ENCODE results near the gene FOXD3. TPM values are rescaled to one million over a fixed set of nuclear protein-coding genes. Genes with fewer than 3 reads are reported as not detected.
A peak's percentile ranks its signal among the peaks of the same experiment; 100 is the strongest.

The FOXD3 gene
- total and polyA plus RNA-seq, 2 experiments from 2014 or later = not detected

DNA sequence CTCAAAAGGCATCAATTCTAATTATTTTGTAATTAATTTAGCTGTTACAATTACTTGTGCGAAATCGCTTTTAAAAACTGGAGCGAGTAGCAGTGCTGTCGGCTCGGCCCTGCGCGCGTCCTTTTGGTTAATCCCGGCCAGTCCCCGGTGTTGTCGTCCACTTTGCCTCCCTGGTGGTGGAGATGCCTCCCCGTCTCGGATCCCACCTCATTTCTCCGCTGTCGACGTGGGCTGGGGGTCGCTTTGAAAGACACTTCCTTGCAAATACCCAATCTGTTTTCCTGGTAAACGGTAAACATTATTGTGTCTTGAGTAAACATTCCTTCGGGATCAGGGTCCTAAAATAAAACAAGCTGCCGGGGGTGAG lies 3.7 kb downstream of the FOXD3 start:
- no peaks in the 10 kb centered on the region for H3K9me3 ChIP-seq (ENCODE audit: low read depth)
- no peak overlapping the region for H3K4me3 ChIP-seq
- TF ChIP-seq, protein P1, sequence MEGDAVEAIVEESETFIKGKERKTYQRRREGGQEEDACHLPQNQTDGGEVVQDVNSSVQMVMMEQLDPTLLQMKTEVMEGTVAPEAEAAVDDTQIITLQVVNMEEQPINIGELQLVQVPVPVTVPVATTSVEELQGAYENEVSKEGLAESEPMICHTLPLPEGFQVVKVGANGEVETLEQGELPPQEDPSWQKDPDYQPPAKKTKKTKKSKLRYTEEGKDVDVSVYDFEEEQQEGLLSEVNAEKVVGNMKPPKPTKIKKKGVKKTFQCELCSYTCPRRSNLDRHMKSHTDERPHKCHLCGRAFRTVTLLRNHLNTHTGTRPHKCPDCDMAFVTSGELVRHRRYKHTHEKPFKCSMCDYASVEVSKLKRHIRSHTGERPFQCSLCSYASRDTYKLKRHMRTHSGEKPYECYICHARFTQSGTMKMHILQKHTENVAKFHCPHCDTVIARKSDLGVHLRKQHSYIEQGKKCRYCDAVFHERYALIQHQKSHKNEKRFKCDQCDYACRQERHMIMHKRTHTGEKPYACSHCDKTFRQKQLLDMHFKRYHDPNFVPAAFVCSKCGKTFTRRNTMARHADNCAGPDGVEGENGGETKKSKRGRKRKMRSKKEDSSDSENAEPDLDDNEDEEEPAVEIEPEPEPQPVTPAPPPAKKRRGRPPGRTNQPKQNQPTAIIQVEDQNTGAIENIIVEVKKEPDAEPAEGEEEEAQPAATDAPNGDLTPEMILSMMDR (IDR thresholded peaks at IDR 0.05; ENCODE audit: low read depth, low read length) = no peak
- H3K27me3 ChIP-seq = peaks cover 100% of the 10 kb centered on the region
- H3K27ac ChIP-seq = no peak overlapping the region
- no peaks in the 10 kb centered on the region for H3K36me3 ChIP-seq
- DNase-seq (ENCODE audit: low read depth in 1 of 2, low spot score in 1 of 2) = no peak
- H3K4me1 ChIP-seq (ENCODE audit: low read depth) = no peaks in the 10 kb centered on the region

DNA sequence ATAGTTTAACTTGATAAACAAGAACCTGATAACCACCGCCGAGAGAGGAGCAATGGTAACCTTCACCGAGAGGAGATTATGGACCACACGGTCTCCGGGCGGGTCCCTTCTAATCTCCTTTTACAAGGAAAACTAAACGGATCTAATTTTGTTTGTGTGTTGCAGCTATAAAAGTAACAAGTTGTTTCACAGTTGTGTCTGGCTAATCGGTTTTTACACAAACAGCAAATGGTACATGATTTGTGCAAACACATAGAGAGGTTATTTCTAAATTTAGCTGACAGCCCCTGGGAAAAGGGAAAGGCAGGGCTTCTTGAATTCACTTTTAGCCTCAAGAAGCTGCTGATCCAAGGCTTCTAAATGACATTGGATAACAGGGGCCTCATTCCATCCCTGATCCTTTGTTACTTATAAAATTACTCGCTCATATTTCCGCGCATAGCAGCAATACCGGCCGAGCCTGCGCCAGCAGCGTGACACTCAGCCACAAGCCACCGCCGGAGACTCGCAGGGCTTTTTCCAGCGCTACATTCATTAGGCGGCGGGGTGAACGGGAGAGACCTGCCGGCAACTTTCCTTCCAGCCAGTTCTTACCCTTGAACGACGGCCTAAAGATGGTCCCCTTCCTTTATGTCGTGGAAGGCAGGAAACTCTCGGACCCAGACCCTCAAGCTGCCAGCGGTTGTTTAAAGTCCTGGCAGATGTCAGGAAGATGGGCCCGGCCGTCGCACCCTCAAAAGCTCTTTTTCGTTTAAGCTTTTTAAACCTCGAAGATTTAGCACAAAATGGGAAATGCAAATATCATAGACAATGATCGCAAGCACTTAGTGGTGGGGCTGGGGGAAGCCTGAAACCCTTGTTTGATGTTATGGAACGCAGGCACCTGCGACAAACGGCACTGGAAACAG lies 4.4 kb downstream of the FOXD3 start:
- Histone ChIP-seq H3K9me3 (ENCODE audit: low read depth) (no peaks in the 10 kb centered on the region), H3K27me3 (peaks cover 100% of the 10 kb centered on the region), H3K4me3 (no peak overlapping the region), H3K27ac (no peak overlapping the region), H3K36me3 (no peaks in the 10 kb centered on the region), H3K4me1 (ENCODE audit: low read depth) (no peaks in the 10 kb centered on the region)
- TF ChIP-seq, protein P1 (IDR thresholded peaks at IDR 0.05; ENCODE audit: low read depth, low read length) = no peak
- DNase-seq (ENCODE audit: low read depth in 1 of 2, low spot score in 1 of 2) = peak in 1 of 2 donors; percentile 64

DNA sequence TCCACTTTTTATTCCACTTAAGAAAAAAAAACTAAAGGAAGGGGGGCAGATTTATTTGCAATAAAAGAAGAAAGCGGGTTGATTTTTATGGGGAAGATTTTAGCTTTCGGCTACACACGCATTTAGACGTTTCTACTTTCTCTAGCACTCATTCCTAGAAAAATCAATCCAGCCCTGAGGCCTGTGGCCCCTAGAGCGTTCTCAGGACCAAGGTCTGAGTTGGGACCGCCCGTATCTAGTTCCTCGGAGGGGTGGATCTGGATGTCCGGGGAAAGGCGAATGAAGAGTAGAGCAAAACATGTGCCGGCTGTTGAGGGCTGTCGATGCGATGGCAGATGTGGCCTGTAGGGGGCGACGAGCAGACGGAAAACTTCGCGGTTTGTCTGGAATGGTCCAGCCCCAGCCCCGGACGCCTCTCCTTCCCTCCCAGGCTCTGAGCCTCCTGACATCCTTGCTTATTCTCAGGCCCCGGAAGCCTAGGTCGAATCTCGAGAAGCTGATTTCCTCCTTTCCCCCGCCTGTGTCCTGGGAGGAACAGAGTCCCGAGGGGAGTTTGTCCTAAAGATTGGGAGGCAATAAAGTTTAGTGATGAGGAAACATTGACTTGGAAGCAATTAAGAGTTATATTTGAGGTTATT lies 5.2 kb downstream of the FOXD3 start:
- Histone ChIP-seq H3K4me1 (ENCODE audit: low read depth) (no peaks in the 10 kb centered on the region), H3K36me3 (no peaks in the 10 kb centered on the region), H3K9me3 (ENCODE audit: low read depth) (no peaks in the 10 kb centered on the region), H3K27ac (no peak overlapping the region), H3K27me3 (peaks cover 100% of the 10 kb centered on the region), H3K4me3 (no peak overlapping the region)
- TF ChIP-seq, protein P1 (IDR thresholded peaks at IDR 0.05; ENCODE audit: low read depth, low read length) = peak; percentile 78
- DNase-seq (ENCODE audit: low read depth in 1 of 2, low spot score in 1 of 2) = peak; percentile 76 to 77

DNA sequence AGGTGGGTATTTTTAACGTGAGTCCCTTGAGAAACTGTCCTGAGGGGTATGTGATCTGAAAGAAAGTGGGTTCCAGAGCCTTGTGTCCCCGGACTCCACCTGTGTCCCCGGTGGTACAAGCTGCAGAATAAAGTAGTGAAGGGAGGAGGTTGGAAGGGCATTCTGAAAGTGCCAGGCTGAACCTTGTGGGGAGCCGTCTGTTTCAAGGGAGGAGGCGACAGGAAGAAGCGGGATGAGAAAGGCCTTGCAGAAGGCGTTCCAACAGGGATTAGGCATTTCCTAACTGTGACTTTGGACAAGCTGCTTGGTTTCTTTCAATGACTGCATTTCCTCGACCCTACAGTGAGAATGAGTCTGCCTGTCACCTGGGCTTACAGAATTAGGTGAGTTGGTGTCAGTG lies 5.8 kb downstream of the FOXD3 start:
- H3K9me3 ChIP-seq (ENCODE audit: low read depth) = no peaks in the 10 kb centered on the region
- no peak overlapping the region for H3K4me3 ChIP-seq
- TF ChIP-seq, protein P1 (IDR thresholded peaks at IDR 0.05; ENCODE audit: low read depth, low read length) = no peak
- H3K27ac ChIP-seq = no peak overlapping the region
- H3K27me3 ChIP-seq = peaks cover 100% of the 10 kb centered on the region
- H3K4me1 ChIP-seq (ENCODE audit: low read depth) = no peaks in the 10 kb centered on the region
- no peaks in the 10 kb centered on the region for H3K36me3 ChIP-seq
- DNase-seq (ENCODE audit: low read depth in 1 of 2, low spot score in 1 of 2) = no peak

DNA sequence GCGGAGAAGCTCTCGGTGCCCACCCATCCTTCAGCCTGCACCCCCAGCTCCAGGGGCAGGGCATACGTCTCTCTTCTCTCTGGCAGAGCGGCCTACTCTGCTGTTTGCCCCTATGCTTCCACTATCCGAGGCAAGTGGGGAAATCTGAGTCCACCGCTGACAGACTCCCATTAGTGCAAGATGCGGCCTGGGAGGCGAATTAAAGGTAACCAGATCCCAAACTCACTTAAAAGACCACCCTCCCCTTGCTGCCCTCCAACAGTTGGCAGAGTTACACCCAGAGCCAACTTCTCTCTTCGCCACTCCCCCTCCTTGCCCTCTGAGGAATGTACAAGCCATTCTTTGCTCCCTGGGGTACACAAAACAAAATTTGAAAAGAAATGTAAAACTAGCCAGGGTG lies 6.4 kb downstream of the FOXD3 start:
- no peaks in the 10 kb centered on the region for H3K36me3 ChIP-seq
- no peak overlapping the region for H3K27ac ChIP-seq
- TF ChIP-seq, protein P1 (IDR thresholded peaks at IDR 0.05; ENCODE audit: low read depth, low read length) = no peak
- peaks cover 100% of the 10 kb centered on the region for H3K27me3 ChIP-seq
- H3K4me1 ChIP-seq (ENCODE audit: low read depth) = no peaks in the 10 kb centered on the region
- DNase-seq (ENCODE audit: low read depth in 1 of 2, low spot score in 1 of 2) = no peak
- H3K9me3 ChIP-seq (ENCODE audit: low read depth) = no peaks in the 10 kb centered on the region
- H3K4me3 ChIP-seq = no peak overlapping the region
